HG03571 (cell line): ENCODE measurements around the gene SSTR3.
A peak's percentile ranks its signal among the peaks of the same experiment; 100 is the strongest.
"Not testable (repeated sequence)": the region's sequence is repeated elsewhere in the genome, so short reads cannot be mapped to it uniquely, and the experiment has no call there.

ENCODE experiments used
- ATAC-seq: cut with Tn5 transposase; IDR thresholded peaks from one replicate; pipeline ENCODE4 v1.9.1; 2021; ENCODE audit not compliant: unreplicated experiment

The SSTR3 gene

DNA sequence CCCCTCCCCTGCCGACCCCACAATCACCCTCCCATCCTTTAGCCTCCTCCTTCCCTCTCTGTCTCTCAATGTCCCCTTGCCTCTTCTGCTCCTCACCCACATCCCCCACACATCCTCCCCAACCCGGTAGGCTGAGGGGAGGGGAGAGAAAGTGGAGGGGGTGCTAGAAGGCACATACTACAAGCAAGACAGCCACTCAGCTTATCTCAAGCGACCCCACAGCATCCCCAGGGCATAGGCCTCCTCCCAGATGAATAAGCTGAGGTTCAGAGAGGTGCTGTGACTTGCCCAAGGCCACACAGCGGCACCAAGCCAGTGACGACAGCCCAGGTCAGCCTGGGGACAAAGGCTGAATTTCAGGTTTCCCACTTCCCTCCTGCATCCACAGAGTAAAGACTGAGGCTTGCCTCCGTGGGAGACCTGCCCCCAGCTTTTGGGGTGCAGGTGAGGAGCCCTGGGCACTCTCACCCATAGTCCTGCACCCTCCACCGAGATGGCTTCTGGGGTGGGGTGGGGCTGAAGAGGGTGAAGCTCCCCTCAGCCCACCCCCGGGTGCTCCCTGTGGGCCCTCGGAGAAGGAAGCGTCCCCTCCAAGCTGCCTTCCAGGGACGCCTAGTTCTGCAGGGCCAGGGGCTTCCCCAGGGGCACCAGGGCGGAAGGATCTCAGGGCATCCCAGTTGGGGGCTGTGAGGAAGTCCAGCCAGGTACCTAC lies 31.3 kb upstream of the SSTR3 start:
- ATAC-seq = peak; percentile 1

DNA sequence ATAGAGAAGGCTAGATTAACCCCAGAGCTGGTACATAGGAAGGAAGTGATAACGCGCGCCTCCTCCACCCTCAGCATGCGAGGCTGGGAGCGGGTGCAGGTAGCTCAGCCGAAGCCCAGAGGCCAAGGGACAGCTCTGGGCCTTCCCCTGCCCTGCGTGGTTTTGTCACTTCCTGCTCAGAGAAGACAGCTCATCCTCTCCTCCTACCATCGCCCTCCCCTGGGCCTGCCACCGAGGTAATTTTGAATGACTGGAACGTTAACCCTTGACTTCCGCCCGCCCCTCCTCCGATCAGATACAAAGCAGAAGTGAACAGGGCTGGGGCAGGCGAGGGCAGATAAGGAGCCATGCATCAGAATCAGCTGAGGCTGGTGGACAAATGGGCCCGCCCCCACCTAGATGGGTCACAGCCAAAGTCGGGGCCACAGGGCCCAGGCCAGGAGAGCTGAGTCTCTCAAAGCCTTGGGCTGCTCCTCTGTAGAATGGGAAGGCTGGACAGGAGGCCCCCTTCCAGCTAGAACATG lies 30.2 kb upstream of the SSTR3 start:
- ATAC-seq = peak; percentile 46

DNA sequence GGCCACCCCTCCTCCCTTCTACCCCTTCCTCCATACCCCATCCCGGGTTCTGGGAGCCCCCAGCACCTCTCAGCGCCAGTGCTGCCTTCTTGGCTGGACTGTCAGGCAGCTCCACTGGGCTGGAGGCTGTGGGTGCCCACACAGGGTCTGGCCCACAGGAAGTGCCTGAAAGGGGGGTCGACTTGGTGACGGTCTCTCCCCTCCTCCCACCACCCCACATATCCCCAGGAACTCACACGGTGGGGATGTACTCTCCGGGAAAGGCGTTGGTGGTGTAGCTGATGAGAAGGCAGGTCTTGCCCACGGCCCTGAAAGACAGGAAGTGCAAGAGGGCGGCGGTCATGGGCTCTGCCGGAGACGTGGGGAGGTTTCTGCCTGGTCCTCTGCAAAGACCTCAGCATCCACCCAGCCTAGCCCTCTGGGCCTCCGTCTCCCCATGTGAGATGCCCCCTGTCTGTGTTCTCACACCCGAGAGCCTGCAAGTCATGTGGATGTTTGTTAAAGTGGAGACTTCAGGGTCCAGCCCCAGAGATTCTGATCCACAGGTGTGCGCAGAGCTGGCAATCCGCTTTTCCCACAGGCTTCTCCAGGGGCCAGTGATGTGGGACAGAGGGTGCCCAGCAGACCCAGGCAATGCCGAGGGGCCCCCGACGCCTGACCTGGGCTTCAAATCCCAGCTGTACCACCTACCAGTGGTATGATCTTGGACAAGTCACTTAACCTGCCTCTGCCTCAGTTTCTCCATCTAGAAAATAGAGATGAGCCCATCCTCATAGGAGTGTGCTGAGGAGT lies 29.3 kb upstream of the SSTR3 start:
- no peak for ATAC-seq

DNA sequence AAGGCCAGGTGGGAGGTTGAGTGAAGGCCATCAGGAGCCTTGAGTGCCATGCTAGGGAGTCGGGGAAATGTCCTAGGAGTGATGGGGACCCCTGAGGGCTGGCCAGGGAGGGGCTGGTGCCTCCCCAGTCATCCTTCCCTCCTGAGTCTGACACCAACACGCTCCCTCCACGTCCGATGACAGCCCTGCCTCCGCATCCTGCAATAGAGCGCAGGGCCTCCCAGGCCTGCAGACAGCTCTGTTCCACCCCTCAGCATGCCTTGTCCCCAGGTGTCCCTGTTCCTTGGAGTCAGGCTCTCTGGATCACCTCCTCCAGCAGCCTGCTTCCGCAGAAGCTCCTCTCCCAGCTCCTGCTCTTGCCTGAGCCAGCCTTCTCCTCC lies 28.7 kb upstream of the SSTR3 start:
- ATAC-seq = no peak

DNA sequence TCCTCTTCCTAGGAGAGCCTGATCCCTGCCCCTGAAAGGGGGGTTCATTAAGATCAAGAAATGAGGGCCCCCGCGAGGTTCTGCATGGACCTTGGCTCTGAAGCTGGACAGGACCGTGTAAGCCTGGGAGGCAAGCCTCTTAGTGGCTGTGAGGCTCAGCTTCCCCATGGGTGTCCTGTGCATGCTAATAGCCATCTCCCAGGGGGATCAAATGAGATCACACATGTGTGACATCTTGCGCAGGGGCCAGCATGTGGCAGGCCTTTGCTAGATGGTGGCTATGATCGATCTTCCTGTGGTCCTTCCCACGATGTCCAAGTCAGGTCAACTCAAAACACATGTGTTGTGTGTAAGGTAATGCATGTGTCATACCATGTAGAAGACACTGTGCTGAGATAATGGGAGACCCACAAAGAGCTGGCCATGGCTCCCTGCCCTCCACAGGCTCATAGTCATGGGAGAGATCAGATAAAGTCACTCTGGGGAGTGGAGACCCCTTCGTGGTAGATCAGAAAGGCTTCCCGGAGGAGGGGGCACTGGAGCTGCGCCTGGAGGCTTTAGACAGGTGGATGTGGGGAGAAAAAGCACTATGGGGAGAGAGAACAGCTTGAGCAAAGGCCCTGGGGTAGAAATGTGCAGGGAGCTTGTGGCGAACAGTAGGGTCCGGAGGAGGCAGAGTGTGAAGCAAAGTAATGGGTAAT lies 28.1 kb upstream of the SSTR3 start:
- ATAC-seq = no peak

DNA sequence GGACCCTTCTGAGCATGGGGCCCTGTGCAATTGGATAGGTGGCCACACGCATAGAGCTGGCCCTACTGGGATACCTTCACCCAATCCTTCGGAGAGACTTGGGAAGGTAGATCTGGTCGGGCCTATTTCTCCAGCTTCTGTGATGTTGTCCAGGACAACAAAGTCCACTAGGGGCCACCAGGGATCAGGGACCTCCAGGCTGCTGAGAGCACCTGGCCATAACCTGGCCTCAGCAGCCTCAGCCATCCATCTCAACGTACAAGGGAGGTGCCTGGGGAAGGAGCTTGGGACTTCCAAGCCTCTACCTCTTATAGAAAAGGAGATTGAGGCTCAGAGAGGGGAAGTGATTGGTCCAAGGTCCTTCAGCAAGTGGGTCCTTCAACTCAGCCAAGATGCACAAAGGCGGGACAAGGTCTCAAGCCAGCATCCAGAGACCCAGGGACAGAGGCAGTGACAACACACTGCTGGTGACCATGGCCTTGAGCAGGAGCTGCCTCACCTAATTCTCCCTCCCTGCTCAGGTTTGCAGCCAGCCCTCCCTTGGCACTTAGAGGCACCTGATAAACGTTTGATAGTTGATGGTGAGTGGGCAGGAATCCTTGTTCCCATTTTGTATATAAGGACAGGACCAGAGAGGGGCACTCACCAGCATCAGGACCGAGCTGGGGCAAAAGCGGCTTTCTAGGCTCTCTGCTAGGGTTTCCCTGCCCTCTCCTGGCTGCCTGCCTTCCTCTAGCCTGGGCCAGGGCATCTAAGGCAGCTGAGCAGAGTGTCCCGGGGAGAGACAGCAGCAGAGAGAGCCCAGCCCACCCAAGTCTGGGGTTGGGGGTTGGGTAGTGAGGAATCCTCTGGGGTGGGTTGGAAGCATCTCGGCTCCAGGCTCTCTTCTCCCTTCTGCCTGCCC lies 27.3 kb upstream of the SSTR3 start:
- no peak for ATAC-seq

DNA sequence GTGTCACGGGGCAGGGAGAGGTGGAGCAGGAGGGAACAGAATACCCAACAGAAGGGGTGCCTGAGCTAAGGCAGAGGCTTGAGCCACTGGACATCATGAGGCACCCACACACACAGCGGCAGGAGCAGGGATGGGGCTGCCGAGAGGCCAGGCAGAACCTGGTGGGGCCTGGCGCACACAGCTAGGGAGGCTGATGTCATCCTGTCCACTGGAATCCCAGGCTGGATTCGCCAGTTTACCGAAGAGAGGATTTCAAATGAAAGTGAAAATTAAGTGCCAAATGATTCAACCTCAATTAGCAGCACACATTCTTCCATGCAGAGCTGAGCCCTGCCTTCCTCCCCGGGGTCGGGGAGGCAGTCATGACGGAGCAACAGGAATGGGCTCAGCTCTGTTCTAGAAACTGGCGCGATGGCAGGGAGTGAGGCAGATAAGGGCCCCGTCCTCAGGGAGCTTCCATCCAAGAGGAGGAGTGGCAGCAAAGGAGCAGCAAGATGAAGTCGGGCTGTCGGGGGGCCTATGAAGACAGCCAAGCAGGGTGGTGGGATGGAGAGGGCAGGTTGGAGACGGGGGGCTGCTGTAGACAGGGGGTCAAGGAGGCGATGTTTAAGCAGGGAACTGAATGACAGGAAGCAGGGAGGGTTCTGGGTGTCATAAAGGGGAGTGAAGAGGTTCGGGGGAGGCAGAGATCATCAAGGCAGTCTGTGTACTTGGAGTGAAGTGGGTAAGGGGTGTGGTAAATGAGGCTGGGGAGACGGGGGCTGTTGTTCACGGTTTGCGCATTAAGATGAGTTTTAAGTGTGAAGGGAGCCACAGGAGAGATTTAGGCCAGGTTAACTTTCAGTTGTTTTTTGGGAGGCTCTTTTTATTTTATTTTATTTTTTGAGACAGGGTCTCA lies 25.3 kb upstream of the SSTR3 start:
- ATAC-seq = no peak

DNA sequence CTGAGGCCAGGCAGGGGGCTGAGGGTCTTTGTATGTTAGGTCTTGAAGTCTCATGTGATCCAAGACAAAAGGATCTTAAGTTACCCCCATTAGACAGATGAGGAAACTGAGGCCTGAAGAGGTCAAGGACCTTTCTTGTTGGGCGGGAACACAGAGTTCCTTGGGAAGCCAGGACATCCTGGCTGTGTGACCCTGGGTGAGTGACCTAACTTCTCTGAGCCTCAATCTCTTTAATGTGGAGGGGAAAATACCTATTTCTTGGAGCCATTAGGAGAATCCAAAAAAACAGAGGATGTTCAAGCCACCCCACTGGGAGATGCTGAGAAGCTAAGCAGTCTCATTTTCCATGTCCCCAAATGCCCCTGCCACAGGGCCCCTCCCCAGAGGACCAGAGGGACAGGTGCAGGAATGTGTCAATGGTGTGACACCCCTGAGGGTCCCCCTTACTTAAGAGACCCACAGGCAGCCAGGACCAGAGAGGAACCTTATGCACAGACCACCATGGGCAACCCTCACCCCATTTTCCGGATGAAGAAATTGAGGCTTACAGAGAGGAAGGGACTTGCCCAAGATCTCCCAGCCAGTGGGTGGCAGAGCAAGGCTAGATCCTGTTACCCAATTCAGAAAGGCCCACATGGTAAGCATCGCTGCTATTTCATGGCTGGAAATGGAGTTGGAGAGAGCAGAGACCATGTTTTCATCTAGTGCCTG lies 23.8 kb upstream of the SSTR3 start:
- ATAC-seq = no peak

DNA sequence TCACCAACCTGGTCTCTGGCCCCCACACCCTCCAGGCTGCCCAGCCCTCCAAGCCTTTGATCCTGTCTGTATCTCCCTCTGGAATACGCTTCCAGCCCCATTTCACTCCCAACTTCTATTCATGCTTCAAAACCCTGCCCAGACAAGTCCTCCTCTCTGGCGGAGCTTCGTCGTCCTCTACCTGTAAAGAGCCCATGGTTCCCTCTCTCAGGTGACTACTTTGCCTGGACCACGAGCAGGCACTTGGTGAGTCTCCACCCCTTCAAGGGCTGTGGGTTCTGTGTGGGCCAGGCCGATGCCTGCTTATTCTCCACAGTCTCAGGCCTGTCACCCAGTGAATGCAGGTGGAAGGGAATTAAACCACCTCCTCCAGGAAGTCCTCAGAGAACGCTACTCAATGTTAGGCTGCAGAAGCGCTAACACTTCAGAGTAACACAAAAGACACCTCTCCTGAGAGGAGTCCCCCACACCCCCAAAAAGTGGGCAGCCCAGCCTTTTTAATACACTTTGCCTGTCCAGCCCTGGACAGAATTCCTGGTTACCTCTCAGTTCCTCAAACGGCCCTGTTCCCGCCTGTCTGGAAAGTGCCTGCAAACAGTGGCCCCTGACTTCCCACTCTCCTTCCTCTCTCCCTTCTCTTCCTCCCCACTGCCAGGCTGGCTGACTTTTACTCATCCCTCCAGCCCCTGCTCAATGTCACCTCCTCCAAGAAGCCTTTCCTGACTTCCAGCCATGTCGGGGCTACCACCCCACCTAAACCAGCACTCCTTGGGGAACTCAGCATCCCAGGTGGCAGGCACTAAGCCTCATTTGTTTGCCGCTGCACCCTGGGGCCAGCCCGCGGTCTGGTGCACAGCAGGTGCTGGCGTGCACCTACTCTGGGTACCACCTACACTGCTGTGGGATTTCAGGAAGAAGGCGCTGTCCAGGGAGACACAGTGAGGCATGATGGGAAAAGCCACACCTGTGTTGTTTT lies 22.7 kb upstream of the SSTR3 start:
- no peak for ATAC-seq

DNA sequence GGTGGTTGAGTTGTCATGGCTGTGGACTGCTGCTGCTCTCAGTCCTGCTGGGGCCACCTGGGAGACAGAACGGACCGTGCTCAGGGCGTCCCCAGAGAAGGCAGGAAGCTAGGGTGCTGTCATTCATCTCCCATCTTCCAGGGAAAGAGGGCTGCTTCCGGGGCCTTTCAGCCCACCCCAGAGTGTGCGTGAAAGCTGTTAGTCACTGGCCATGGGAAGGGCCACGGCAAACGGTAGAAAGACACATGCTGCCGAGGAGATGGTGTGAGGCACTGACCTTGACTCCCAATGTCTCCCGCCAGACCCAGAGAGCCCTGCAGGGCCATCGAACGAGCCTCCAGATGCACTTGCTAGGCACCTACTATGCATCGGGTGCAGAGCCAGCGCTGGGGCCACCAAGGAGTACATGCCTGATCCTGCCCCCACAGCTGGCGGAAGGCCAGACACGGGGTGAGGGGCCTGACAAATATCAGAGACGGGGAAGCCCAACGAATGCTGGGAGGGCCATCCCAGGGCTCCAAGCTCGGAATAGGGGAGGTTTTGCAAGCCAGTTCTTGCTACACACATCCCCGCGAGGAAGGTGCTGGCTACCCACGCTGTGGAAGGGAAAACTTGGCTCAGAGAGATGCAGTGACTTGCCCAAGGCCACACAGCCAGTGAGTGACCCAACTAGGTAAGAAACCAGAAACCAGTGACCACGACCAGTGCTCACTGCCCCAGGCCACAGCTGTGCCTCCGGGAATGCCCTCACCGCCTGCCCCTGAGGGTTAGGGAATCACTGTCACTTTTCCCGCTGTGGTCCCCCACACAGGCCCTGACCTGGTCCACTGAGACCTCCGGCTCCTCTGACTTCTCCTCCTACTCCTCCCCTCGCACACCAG lies 21.7 kb upstream of the SSTR3 start:
- ATAC-seq = no peak

DNA sequence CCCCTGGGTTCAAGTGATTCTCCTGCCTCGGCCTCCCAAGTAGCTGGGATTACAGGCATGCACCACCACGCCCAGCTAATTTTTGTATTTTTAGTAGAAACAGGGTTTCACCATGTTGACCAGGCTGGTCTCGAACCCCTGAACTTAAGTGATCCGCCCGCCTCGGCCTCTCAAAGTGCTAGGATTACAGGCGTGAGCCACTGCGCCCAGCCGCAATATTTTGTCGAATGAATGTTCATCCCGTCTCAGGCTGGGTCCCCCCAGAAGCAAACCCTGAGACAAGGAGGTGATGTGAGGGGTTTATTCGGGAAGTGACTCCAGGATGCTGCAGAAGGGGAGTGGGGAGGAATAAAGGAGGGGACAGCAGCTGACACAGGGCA lies 21.1 kb upstream of the SSTR3 start:
- not testable (repeated sequence) for ATAC-seq

DNA sequence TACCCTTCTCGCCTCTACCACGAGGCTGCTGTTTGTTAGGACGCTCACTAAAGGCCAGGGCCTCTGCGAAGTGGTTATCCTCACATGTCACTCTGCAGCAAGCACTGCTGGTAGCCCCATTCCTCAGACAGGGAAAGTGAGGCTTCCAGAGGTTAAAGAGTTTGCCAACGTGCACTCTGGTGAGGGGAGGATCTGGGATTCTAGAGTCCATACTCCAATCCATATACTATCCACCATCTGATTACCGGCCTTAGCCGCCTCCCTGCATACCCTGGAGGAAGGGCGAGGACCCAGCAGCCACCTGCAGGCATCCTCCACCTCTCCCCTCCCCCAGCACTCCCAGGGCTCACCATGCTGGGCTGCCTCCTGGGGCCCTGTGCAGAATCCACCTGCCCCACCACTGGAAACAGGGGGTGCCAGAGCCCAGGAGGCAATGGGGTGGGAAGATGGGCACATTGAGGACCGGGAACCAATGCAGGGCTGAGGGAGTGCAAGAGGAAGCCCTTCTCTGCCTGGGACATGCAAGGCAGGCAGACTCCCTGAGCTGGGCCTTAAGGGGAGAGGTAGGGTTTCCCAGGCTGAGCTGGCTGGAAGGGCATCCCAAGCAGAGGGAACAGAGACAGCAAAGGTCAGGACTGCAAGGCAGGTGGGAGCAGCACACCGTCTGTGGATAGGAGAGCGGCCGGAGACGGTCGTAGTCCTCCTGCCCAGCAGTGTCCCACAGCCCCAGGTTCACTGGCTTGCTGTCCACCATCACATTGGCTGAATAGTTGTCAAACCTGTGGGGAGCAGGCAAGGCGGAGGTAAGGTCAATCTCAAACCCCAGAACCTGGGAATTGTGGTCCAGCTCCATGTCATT lies 20.1 kb upstream of the SSTR3 start:
- no peak for ATAC-seq

DNA sequence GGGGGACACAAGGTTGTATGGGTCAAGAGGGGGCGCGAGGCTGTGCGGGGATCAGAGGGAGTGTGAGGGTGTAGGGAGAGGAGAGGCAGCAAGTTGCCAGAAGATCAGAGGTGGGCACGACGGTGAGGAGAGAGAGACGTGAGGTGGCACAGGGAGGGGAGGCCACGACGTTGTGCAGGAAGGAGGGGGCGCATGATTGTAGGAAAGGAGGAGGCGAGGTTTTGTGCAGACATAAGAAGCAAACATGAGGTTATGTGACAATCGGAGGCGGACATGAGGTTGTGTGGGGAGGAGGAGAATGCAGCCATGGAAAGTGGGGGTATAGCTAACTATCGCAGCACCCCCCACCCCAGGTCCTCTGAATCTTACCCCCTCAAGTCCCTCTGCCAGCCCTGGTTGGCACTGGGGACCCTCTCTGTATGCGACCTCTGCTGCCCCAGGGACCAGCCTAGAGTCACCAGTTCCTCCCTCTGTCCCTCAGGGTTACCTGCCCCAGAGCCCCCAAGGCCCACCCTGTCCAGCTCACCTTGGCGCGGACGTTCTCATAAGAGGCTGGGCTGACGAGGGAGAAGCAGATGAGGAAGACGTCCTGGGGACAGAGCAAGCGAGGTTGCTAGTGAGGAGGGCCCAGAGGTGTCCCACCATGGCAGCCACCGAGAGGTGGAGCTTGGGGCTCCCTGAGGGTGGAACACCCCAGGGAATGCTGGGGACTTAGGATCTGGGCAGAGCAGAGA lies 19.3 kb upstream of the SSTR3 start:
- no peak for ATAC-seq

DNA sequence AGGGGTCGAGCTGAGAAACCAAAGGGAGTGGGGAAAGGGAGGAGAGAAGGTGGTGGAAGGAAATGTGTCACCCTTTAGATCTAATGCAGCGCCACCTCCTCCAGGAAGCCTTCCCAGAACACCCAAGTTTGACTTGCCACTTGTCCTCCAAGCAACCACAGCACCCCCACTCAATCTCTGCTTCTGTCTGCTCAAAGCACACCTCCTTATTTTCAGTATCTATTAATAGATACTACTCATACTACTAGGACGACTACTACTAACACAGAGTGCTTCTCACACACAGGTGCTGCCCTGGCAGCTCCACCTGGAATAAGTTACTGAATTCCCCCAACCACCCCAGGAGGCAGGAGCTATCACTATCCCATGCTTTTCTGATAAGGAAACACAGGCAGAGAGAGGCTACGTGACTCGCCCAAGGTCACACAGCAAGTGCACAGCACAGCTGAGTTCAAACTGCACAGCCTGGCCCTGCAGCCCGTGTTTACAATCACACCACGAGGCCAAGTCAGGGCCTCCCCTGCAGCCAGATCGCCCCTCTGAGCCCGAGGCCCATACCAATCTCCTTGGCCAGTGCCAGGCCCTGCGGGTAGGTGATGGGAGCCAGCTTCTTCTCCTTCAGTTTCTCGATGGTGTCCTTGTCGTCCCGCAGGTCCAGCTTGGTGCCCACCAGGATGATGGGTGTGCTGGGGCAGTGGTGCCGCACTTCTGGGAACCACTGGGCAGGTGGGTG lies 18.6 kb upstream of the SSTR3 start:
- no peak for ATAC-seq
